MM.1S (cell line): ENCODE data around the gene SERPINA4.

Experiments
- EZH2 ChIP-seq: fragments of 300-600 bp; sonication (generic); optimal IDR thresholded peaks from 2 replicates; pipeline ENCODE3; 2017; ENCODE audit warnings: low read depth, mild to moderate bottlenecking, antibody characterized with exemption, low read length, mixed read lengths
- TF ChIP-seq, protein P1 (sequence below): fragments of 300-600 bp; sonication (generic); IDR thresholded peaks from 2 replicates; pipeline ENCODE4 v1.5.1; 2016; ENCODE audit warnings: antibody characterized with exemption, low read length, mixed read lengths

GRCh38 chr14:94612580-94613554, 51.6 kb downstream of the SERPINA4 start:
- TF ChIP-seq, protein P1, sequence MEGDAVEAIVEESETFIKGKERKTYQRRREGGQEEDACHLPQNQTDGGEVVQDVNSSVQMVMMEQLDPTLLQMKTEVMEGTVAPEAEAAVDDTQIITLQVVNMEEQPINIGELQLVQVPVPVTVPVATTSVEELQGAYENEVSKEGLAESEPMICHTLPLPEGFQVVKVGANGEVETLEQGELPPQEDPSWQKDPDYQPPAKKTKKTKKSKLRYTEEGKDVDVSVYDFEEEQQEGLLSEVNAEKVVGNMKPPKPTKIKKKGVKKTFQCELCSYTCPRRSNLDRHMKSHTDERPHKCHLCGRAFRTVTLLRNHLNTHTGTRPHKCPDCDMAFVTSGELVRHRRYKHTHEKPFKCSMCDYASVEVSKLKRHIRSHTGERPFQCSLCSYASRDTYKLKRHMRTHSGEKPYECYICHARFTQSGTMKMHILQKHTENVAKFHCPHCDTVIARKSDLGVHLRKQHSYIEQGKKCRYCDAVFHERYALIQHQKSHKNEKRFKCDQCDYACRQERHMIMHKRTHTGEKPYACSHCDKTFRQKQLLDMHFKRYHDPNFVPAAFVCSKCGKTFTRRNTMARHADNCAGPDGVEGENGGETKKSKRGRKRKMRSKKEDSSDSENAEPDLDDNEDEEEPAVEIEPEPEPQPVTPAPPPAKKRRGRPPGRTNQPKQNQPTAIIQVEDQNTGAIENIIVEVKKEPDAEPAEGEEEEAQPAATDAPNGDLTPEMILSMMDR, result no peak
- no peak for TF ChIP-seq EZH2
